Measurements from ENCODE around the gene AKR1C4.
"Not testable (repeated sequence)": the region's sequence is repeated elsewhere in the genome, so short reads cannot be mapped to it uniquely, and the experiment has no call there.

AKR1C4 gene

DNA sequence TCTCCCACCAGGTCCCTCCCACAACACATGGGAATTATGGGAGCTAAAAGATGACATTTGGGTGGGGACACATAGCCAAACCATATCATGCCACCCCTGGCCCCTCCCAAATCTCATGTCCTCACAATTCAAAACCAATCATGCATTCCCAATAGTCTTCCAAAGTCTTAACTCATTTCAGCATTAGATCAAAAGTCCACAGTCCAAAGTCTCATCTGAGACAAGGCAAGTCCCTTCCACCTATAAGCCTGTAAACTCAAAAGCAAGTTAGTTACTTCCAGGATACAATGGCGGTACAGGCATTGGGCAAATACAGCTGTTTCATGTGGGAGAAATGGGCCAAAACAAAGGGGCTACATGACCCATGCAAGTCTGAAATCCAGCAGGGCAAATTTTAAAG is 13.1 kb downstream of the AKR1C4 start:
- DNase-seq = not testable (repeated sequence)

DNA sequence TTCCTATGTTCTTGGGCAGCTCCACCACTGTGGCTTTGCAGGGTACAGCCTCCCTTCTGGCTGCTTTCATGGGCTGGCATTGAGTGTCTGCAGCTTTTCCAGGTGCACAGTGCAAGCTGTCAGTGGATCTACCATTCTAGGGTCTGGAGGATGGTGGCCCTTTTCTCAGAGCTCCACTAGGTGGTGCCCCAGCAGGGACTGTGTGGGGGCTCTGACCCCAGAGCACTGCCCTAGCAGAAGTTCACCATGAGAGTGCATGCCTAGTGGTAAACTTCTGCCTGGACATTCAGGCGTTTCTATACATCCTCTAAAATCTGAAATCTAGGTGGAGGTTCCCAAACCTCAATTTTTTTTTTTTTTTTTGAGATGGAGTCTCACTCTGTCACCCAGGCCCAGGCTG is 13.6 kb downstream of the AKR1C4 start:
- not testable (repeated sequence) for DNase-seq

DNA sequence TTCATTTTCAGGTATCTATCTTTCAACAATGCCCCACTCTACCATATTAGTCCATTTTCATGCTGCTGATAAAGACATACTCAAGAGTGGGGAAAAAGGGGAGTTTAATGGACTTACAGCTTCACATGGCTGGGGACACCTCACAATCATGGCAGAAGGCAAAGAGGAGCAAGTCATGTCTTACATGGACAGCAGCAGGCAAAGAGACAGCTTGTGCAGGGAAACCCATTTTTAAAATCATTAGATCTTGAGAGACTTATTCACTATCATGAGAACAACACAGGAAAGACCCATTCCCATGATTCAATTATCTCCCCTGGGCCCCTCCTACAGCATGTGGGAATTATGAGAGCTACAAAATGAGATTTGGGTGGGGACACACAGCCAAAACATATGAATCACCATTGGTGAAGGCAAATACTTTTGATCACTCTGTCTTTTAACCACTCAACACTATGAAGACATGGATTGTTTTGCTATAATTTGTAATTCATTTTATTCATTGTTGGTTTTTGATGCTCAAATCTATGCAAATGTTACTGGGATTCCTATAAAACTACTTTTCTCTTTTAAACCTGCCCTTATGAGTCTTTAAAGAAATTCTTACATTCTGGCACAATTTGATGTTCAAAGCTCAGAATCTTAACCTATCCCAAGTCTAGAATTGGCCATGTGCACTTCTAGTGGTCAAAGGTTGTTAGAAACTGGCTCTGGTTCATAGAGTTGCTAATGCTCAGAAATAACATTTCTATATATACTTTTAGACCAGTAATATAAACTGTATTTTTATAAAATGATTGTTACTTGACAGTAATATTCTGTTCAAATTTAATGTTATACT is 15.3 kb downstream of the AKR1C4 start:
- no peak for DNase-seq

DNA sequence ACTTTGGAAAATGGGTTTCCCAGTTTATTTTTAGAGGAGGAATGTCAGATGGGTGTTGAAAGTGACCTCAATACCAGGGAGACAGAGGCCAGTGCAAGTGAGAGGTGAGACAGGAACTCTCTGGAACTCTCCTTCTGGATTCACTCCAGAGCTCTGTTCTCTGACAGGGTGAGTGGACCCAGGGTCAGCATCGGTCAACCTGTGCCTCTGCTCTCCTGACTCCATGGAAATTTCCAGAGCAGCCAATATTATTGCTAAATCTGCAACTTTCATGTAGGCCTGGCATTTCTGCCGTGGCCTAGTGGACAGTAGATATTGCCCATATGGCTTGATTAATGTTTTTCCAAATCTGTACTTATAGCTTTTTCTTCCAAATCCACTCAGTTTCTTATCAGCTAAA is 20.2 kb downstream of the AKR1C4 start:
- no peak for DNase-seq

DNA sequence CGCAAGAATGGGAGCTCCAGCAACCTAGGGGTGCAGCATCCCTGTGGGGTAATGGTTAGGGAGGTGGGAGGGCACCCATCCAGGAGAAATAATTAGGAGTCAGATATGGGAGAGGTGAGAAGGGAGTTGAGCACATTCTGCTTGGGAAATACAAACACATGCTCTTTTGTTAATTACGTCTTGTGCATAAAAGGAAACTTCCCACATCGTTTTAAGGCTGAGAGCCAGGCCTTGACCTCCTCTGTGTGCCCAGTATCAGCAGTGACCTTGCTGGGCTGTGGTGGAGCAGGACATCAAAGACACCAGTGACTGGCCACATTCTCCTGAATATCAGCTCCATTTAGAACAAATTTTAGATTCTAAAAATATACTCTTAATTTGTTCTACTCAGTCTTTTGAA is 22.6 kb downstream of the AKR1C4 start:
- DNase-seq = no peak

DNA sequence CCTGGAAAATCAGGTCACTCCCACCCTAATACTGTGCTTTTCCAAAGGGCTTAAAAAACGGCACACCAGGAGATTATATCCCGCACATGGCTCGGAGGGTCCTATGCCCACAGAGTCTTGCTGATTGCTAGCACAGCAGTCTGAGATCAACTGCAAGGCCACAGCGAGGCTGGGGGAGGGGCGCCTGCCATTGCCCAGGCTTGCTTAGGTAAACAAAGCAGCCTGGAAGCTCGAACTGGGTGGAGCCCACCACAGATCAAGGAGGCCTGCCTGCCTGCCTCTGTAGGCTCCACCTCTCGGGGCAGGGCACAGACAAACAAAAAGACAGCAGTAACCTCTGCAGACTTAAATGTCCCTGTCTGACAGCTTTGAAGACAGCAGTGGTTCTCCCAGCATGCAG is 26.3 kb downstream of the AKR1C4 start:
- DNase-seq = not testable (repeated sequence)

DNA sequence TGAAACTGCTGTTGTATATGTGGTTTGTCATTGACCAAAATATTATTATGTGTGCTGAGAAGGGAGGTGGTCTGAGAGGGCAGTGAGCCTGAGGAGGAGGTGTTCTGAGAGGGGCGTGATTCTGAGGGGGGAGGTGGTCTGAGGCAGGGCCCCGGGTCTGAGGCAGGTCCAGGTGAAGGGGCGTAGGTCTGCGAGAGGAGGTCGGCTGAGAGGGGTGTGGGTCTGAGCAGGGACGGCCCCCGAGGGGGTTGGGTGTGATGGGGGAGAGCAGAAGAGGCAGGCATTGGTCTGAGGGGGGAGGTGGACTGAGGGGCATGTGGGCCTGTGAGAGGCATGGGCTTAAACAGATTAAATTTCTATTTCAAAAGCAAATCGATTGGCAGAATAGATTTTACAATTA is 32.4 kb downstream of the AKR1C4 start:
- DNase-seq = no peak

DNA sequence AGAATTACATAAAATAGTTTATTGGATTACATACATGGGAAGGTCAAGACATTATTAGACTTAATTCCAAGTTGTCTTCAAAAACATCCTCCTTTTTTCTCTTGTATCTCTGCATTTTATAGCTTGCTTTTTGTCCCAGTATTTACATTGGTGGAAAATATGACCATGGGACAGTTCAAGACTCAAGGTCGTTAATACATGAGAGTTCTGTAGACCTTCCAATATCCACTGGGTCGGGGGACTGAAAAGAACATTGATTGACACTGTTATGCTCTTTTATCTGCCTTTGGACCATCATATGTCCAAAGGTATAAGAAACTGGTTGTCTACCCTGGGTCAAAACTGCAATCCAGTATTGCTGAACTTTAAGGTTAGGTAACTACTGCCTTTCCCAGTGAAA is 36.7 kb downstream of the AKR1C4 start:
- DNase-seq = no peak

DNA sequence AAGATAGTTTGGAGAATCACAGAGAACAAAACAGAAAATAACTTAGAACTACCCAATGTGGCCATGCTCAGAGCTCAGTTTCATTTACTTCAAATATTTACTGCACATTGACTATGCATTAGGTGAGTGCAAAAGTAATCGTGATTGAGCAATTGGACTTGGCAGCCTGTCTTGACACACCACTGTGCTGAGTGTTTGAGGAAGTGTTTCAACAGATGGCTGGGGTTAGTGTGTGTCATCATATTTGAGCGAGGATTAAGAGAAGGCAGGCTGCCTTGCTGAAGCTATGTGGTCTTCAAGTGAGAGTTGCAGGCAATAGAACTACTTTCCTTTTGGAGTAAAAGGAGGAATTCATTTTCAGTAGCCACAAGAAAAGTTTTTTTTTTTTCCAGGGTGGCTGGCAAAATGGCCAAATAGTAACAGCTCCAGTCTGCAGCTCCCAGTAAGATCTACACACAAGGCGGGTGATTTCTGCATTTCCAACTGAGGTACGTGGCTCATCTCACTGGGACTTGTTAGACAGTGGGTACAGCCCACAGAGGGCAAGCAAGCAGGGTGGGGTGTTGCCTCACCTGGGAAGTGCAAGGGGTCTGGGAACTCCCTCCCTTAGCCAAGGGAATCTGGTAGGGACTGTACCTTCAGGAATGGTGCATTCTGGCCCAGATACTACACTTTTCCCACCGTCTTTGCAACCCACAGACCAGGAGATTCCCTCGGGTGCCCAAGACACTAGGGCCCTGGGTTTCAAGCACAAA is 37.6 kb downstream of the AKR1C4 start:
- no peak for DNase-seq

DNA sequence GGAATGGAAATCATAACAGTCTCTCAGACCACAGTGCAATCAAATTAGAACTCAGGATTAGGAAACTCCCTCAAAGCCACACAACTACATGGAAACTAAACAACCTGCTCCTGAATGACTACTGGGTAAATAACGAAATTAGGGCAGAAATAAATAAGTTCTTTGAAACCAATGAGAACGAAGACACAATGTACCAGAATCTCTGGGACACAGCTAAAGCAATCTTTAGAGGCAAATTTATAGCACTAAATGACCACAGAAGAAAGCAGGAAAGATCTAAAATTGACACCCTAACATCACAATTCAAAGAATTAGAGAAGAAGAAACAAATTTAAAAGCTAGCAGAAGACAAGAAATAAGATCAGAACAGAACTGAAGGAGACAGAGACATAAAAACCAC is 40.9 kb downstream of the AKR1C4 start:
- not testable (repeated sequence) for DNase-seq

DNA sequence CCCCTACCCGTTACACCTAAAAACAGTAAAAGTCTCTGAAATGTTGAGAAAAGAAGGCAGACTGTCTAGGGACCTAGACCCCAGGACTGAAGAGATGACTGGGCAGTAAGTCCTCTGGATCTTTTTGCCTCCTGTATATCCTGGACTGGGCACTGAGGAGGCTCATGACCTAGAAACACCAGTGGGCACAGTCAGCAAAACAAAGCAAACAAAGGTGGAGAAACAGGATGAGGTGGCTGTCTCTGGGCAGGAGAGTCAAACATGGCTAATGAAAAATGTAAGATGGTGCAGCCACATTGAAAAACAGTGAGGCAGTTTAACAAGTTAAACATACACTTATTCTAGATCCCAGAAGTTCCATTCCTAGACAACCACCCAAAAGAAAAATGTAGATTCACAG is 45.9 kb downstream of the AKR1C4 start:
- no peak for DNase-seq

DNA sequence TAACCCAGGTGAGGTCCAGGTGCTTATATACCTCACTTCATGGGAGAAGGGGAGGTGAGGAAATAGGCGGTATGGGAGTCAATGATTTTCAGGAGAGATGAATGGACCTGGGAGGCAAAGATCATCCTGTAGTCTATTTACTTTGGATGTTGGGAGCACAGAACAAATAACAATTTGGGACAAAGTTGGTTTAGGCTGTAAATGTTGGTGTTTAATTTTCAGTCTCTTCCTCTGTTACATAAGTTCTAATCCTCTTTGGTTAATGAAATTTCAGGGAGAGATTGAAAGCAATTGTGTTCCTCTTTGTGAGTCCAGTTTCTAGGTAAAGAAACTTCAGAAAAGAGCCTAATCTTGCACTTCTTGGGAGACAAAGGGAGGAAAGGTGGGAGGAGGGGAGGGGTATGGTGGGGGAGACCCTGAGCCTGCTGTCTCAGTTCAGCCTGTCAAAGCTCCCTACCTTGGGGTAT is 46.9 kb downstream of the AKR1C4 start:
- no peak for DNase-seq

DNA sequence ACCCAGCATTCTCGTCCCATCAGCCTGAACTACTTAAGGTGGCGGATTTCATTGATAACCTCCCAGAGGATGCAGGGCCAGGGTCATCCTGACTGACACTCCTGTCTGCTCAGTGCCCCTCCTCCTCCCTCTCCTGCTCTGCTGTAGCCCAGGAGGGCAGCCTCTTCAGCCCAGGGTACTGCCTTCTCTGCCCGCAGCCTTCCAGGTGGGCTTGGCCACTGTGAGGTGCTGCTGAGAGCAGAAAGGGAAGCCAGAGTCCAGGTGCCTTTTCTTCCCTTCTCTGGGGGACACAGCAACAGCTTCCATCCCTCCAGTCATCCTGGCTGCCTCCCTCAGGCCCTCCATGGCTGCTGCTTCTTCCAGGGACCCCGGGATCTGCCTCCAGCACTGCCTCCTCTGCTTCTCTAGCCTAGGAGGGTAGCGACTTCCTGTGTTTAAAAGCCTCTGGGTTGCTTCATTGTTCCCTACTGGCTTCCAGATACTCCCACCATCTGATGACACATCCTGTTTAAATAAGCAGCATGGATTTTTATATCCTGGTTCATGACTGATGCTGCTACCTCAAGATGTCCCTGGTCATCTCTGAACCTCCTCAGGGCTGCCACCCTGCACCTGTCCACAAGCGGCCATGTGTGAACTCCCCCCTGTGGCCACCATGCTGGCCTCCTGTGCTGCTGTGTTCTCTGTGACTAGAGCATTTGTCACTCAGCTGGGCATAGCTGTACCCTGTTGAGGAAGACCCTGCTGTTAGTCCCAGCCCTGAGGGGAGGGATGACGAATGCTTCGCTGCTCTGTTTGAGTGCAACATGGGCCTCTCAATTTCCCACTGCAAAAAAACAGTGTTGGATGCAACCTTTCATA is 55.8 kb downstream of the AKR1C4 start:
- no peak for DNase-seq

DNA sequence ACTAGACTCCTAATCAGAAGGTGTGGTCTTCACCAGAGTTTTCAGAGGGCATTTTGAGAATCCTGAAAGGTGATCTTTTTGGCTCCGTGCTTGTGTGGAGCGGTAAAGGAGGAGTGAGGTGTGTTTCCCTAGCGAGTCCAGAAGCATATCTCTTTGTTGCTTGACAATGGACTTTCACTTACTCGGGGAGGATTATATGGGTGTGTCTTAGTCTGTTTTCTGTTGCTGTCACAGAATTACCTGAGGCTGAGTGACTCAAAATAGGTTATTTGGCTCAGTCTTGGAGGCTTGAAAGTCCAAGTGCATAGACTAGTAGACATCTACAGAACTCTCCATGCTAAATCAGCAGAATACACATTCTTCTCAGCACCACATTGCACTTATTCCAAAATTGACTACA is 57.9 kb downstream of the AKR1C4 start:
- no peak for DNase-seq

DNA sequence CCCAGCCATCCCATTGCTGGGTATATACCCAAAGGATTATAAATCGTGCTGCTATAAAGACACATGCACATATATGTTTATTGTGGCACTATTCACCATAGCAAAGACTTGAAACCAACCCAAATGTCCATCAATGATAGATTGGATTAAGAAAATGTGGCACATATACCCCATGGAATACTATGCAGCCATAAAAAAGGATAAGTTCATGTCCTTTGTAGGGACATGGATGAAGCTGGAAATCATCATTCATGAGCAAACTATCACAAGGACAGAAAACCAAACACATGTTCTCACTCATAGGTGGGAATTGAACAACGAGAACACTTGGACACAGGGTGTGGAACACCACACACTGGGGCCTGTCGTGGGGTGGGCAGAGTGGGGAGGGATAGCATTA is 61.1 kb downstream of the AKR1C4 start:
- not testable (repeated sequence) for DNase-seq

DNA sequence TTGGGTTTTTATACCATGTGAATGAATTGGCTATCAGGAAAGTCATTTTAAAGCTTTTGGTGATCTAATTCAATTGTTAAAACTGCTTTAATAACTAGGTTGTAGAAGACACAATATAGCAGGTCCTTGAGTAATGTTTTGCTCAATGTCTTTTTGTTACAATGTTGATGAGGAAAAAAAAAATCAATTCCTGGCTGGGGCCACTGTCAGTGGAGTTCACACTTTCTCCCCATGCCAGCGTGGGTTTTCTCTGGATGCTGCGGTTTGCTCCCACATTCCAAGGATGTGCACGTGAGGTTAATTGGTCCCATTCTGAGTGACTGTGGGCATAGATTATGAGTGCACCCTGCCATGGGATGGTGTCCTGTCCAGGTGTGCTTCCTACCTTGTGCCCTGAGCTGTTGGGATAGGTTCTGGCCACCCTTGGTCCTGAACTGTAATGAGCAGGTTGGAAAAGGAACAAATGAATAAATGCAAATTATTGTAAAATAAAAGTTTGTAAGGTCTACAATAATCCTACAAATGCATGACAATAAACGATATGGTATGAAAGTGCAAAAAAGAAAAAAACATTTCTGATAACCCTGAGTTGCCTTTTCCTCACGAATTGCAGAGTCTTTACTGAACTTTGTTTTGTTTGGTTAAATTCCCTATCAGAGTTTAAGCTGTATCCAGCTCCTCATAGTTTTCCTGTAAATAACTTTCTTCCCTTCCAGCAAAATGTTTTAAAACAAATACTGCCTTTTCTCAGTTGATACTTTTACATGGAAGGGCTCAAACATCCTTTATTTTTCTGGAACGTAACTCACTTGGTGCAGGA is 62.7 kb downstream of the AKR1C4 start:
- DNase-seq = no peak

DNA sequence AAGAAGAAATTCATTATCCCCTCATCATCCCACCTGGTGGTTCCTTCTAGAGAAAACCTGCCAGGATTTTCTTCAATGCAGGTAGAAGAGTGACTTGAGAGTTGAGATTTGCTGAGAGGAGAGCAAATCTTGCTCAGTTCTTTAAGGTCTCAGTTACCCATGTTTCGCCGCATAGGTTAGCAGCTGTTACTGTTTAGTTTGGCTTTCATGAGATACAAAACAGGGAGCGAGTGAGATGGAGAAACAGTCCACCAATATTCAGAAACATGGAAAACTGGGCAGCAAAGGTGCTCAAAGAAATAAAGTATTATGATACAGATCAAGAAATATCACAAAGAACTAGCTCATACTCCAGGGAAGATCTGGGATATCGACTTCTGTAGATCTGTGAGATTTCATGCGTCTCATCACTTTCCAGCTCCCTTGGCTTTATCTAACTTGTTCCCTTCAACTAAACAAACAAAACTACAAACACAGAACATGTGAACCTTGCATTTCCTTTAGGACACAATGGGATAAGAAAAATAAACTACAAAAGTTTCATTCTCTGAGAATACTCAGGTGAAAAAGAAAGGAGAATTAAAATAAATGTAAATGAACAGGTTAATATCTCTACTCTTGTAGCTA is 63.4 kb downstream of the AKR1C4 start:
- DNase-seq = no peak

DNA sequence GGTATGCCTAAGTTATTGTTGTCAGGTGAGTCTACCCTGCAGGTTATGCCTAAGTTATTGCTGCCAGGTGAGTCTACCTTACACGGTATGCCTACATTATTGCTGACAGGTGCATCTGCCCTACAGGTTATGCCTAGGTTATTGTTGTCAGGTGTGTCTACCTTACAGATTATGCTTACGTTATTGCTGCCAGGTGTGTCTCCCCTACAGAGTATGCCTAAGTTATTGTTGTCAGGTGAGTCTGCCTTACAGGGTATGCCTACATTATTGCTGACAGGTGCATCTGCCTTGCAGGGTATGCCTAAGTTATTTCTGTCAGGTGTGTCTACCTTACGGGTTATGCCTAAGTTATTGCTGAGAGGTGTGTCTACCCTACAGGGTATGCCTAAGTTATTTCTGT is 64.2 kb downstream of the AKR1C4 start:
- no peak for DNase-seq

DNA sequence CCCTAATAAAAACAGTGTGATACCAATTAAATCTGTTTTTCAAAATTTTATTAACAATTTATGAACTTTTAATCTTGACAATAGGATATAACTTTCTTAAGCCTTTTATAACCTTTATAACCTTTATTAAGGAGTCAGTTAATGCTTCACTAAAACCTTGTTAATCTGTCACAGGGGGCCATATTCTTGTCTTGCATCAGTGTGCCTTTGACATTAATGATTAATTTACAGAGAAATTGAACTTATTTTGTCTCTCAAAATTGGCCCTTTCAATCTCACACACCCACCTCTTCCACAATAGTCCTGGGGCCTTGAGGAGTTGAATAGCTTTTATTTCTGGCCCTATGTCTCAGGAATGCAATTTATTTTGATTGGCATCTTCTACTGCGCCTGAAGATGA is 68.5 kb downstream of the AKR1C4 start:
- no peak for DNase-seq

DNA sequence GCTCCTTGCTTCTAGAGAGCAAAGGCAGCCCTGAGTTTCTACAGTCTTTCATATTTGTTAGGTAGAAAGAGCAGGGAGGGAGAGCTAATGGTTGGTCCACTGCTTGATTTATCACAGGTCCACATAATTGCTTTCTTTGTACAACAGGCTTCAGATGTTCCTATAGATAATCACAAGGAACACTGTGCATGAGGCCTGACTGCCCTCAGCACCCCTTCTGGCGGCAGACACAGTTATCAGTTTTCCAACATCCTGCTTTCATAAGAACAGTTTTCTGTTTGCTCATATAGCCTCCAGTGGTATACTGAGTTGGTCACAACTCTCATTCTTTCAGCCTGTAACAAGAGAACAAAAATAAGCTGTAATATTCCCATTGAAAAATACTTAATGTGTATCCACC is 69.7 kb downstream of the AKR1C4 start:
- no peak for DNase-seq

DNA sequence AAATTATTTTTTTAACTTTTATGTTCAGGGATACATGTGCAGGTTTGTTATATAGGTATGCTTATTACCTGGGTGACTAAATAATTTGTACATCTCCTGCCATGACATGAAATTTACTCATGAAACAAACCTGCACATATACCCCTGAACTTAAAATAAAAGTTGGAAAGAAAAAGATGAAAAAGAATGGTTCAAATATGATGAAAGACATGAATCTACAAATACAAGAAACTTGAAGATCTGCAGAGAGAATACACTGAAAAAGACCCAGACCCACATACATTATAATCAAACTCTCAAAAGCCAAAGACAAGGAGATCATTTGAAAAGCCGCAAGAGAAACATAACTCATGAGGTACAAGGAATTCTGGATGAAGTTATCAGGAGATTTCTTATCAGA is 70.2 kb downstream of the AKR1C4 start:
- DNase-seq = no peak

DNA sequence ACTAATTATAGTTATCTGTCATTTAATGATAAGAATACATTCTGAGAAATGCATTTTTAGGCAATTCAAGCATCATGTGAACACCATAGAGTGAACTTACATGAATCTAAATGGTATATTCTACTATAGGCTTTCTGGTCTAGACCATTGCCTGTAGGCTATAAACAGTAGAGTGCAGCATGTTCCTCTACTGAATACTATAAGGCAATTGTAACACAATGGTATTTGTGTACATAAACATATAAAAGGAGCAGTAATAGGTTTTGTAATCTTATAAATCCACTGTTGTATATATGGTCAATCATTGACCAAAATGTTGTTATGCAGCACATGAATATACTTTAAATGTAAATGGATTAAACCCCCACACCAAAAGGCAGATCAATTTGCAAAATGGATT is 71.6 kb downstream of the AKR1C4 start:
- DNase-seq = no peak

Measured in activated effector memory CD4-positive, alpha-beta T cell treated with anti-CD3 and anti-CD28 coated beads, Interleukin-2, amount 50 U/mL, for 16 hours (primary cell).